ENCODE measurements around the gene ITPR1.

The ITPR1 gene

GRCh38 chr3:4581920-4582611 lies 88.9 kb downstream of the ITPR1 start:
- FAIRE-seq = peak; percentile 81
- DNase-seq (ENCODE audit: insufficient read length, low spot score) = no peak
- no peak for TF ChIP-seq CTCF (IDR thresholded peaks at IDR 0.05; ENCODE audit: insufficient read depth, missing control alignments)

GRCh38 chr3:4582624-4583023 lies 89.5 kb downstream of the ITPR1 start:
- FAIRE-seq (no peak), DNase-seq (ENCODE audit: insufficient read length, low spot score) (no peak)
- TF ChIP-seq CTCF (IDR thresholded peaks at IDR 0.05; ENCODE audit: insufficient read depth, missing control alignments) = no peak

- no peak for DNase-seq (ENCODE audit: insufficient read length, low spot score)
- no peak for TF ChIP-seq CTCF (IDR thresholded peaks at IDR 0.05; ENCODE audit: insufficient read depth, missing control alignments)
- no peak for FAIRE-seq
Measured at GRCh38 chr3:4583416-4583815, 90.3 kb downstream of the ITPR1 start.

GRCh38 chr3:4584456-4585249 lies 91.5 kb downstream of the ITPR1 start:
- DNase-seq (ENCODE audit: insufficient read length, low spot score) = no peak
- no peak for FAIRE-seq
- no peak for TF ChIP-seq CTCF (IDR thresholded peaks at IDR 0.05; ENCODE audit: insufficient read depth, missing control alignments)

- FAIRE-seq (no peak), DNase-seq (ENCODE audit: insufficient read length, low spot score) (no peak)
- TF ChIP-seq CTCF (IDR thresholded peaks at IDR 0.05; ENCODE audit: insufficient read depth, missing control alignments) = no peak
Measured at GRCh38 chr3:4586381-4586780, 93.2 kb downstream of the ITPR1 start.

- DNase-seq (ENCODE audit: insufficient read length, low spot score) (no peak), FAIRE-seq (no peak)
- no peak for TF ChIP-seq CTCF (IDR thresholded peaks at IDR 0.05; ENCODE audit: insufficient read depth, missing control alignments)
Measured at GRCh38 chr3:4587061-4587837, 94.1 kb downstream of the ITPR1 start.

Data from D721Med (cell line).